K562 (cell line): ENCODE results near the gene TULP3. TPM values are rescaled to one million over a fixed set of nuclear protein-coding genes. Genes with fewer than 3 reads are reported as not detected.

Experiments
- ATAC-seq: fragments of 200-7000 bp; cut with Tn5 transposase; 3 replicates; pipeline ENCODE4 v1.9.1; 2020; ENCODE audit warnings: moderate library complexity
- BruUV-seq: library from RNA; stranded (reverse); fragments of 400-500 nt; replicated peaks from 2 replicates; lab custom pipeline; 2021; lab: Mats Ljungman, UMichigan
- CTCF ChIA-PET: fragments of 300-600 bp; formaldehyde crosslinking; extraction: SDS; loops from one replicate; lab custom pipeline; 2021; ENCODE audit warnings: low intra/inter-chr PET ratio; lab: Yijun Ruan, JAX
- POLR2A ChIA-PET: fragments of 300-600, 350-650 bp; sonication (Branson Sonifier 250); formaldehyde crosslinking; extraction: SDS; loops from one replicate; lab custom pipeline; 2021; ENCODE audit warnings: antibody characterized with exemption, inconsistent platforms; lab: Yijun Ruan, JAX
- DNase-seq, 4 experiments: peaks; one replicate each; pipeline versions ENCODE4 v3.0.0 to v3.0.0-alpha.2; 2011 to 2018; ENCODE audit warnings: low spot score in 3 of 4, mixed read lengths in 3 of 4; ENCODE audit errors: extremely low read depth in 1 of 4
- FAIRE-seq: peaks from 2 replicates; lab custom pipeline; 2011; peaks lifted over from hg19 to GRCh38; lab: Jason Lieb, UNC
- H2AFZ ChIP-seq: 2 replicates; pipeline ENCODE4 v1.6.0; 2011; ENCODE audit warnings: low read depth, low read length, control low read depth, inconsistent platforms
- H3K27ac ChIP-seq: fragments of 200-600 bp; 3 replicates; pipeline ENCODE4 v1.8.0; 2011; ENCODE audit warnings: low read depth, mild to moderate bottlenecking, control low read depth, inconsistent platforms, low read length, moderate library complexity, mixed read lengths; ENCODE audit errors: extremely low read depth
- H3K27me3 ChIP-seq, 2 experiments: fragments of 300-600 bp in 1 of 2; 2 replicates in 1 of 2; 3 replicates in 1 of 2; pipeline versions ENCODE4 v1.6.0 to v1.8.0; 2011; ENCODE audit warnings: inconsistent platforms in 2 of 2, low read length in 2 of 2, mild to moderate bottlenecking in 1 of 2, mixed read lengths in 1 of 2, moderate library complexity in 1 of 2; ENCODE audit not compliant: control insufficient read depth in 2 of 2, insufficient read depth in 2 of 2
- H3K36me3 ChIP-seq: fragments of 300-600 bp; 3 replicates; pipeline ENCODE4 v1.8.0; 2011; ENCODE audit warnings: mild to moderate bottlenecking, low read length, inconsistent platforms; ENCODE audit not compliant: control insufficient read depth, insufficient read depth
- H3K4me1 ChIP-seq, 2 experiments: fragments of 200-600 bp in 1 of 2; replicated peaks in 1 of 2; 2 replicates in 1 of 2; 3 replicates in 1 of 2; pipeline versions ENCODE4 v1.5.1 to v1.8.0; 2011; ENCODE audit warnings: inconsistent platforms in 2 of 2, low read length in 2 of 2, mild to moderate bottlenecking in 1 of 2, mixed read lengths in 1 of 2, moderate library complexity in 1 of 2; ENCODE audit not compliant: control insufficient read depth in 2 of 2, insufficient read depth in 2 of 2
- H3K4me2 ChIP-seq: 2 replicates; pipeline ENCODE4 v1.6.1; 2011; ENCODE audit warnings: low read length, control low read depth, inconsistent platforms, mixed read lengths; ENCODE audit not compliant: insufficient read depth
- H3K4me3 ChIP-seq: fragments of 200-600 bp; sonication (generic), shearing (Covaris generic); 2 replicates; pipeline ENCODE4 v1.5.1; 2016; ENCODE audit warnings: control low read depth, inconsistent platforms
- H3K79me2 ChIP-seq: fragments of 200-600 bp; 3 replicates; pipeline ENCODE4 v1.8.0; 2011; ENCODE audit warnings: low read length, inconsistent platforms; ENCODE audit not compliant: control insufficient read depth, insufficient read depth
- H3K9ac ChIP-seq, 2 experiments: 2 replicates each; pipeline versions ENCODE4 v1.6.0 to v1.6.1; 2011; ENCODE audit warnings: low read depth in 2 of 2, low read length in 2 of 2, control low read depth in 1 of 2, inconsistent platforms in 1 of 2, mild to moderate bottlenecking in 1 of 2, mixed read lengths in 1 of 2; ENCODE audit not compliant: insufficient read depth in 1 of 2
- H3K9me1 ChIP-seq: one replicate; pipeline ENCODE4 v1.6.0; 2011; ENCODE audit warnings: inconsistent platforms, mild to moderate bottlenecking, low read length, moderate library complexity; ENCODE audit not compliant: control insufficient read depth, insufficient read depth
- H3K9me3 ChIP-seq: replicated peaks from 2 replicates; pipeline ENCODE4 v1.5.1; 2011; ENCODE audit warnings: low read depth, low read length, inconsistent platforms; ENCODE audit not compliant: control insufficient read depth, insufficient read depth
- H4K20me1 ChIP-seq: replicated peaks from 2 replicates; pipeline ENCODE4 v1.6.1; 2011; ENCODE audit warnings: low read length, inconsistent platforms, mixed read lengths; ENCODE audit not compliant: control insufficient read depth, insufficient read depth
- FOS ChIP-seq: IDR thresholded peaks from 3 replicates; pipeline ENCODE4 v1.6.1; 2011; ENCODE audit not compliant: insufficient read length; ENCODE audit errors: extremely low read depth
- TAF7 ChIP-seq: fragments of 450-650 bp; IDR thresholded peaks from 2 replicates; pipeline ENCODE4 v1.6.1; 2016; ENCODE audit warnings: missing genetic modification characterization, missing compliant biosample characterization
- ZNF324 ChIP-seq: fragments of 250-450 bp; sonication (Bioruptor Pico); IDR thresholded peaks from 2 replicates; pipeline ENCODE4 v1.4.0; 2020; ENCODE audit warnings: mild to moderate bottlenecking
- WGBS: fragments of 100-300 bp; shearing (Covaris generic); methylation state at CpG from one replicate; pipeline ENCODE4 v1.1.6; 2016; ENCODE audit warnings: low coverage, mixed read lengths; ENCODE audit not compliant: insufficient coverage; ENCODE audit errors: missing lambda C conversion rate; 5-methylcytosine and 5-hydroxymethylcytosine counted together
- in situ Hi-C: fragments of 300-500 bp; cut with MboI; formaldehyde crosslinking; loops from 4 replicates; pipeline ENCODE4 v1.15.0; 2018; ENCODE audit warnings: inconsistent platforms, mixed read lengths
- intact Hi-C: fragments of 100-400 bp; cut with micrococcal nuclease; formaldehyde crosslinking; loops from 2 replicates; pipeline ENCODE4 v1.14.2; 2022
- polyA plus RNA-seq, 8 experiments: library from polyadenylated mRNA; depleted of rRNA in 4 of 8; stranded (reverse) in 5 of 8; unstranded in 3 of 8; fragments of >200 nt; fragmentation: Nextera tagmentation in 2 of 8; fragmentation: Illumina TruSeq in 1 of 8; extraction: Ambion mirVana in 2 of 8; extraction: Trizol in 1 of 8; gene quantifications; 2 replicates each; pipeline versions ENCODE4 v1.2.1 to v1.2.3, GENCODE V29; 2011 to 2014; ENCODE audit warnings: inconsistent platforms in 1 of 8, missing spikeins in 1 of 8
- total RNA-seq, 7 experiments: library from RNA; depleted of rRNA in 6 of 7; stranded (reverse); fragments of >200 nt in 6 of 7; fragmentation: Illumina TruSeq in 2 of 7; extraction: Trizol in 2 of 7; gene quantifications; 2 replicates each; pipeline versions ENCODE4 v1.2.1 to v1.2.3, GENCODE V29; 2011 to 2021; ENCODE audit warnings: low replicate concordance in 1 of 7
- TF ChIP-seq, protein P1 (sequence below): fragments of 200-800 bp; sonication (Bioruptor generic); IDR thresholded peaks from 2 replicates; pipeline ENCODE4 v1.6.1; 2016; ENCODE audit warnings: missing genetic modification characterization, missing compliant biosample characterization
- TF ChIP-seq, protein P2 (sequence below), 2 experiments: fragments of 450-650 bp in 1 of 2; sonication (generic) in 1 of 2; formaldehyde crosslinking in 1 of 2; IDR thresholded peaks; 2 replicates each; pipeline versions ENCODE4 v1.7.1 to v1.9.0; 2016 to 2022; ENCODE audit warnings: inconsistent platforms in 1 of 2, mild to moderate bottlenecking in 1 of 2, missing genetic modification reagents in 1 of 2

The TULP3 gene
- total and polyA plus RNA-seq, 9 of the 15 experiments (the other 6 are each of a cell fraction or from before 2014, with no cell fraction given), result 3.6 to 13.3 (median 7.3) TPM

DNA sequence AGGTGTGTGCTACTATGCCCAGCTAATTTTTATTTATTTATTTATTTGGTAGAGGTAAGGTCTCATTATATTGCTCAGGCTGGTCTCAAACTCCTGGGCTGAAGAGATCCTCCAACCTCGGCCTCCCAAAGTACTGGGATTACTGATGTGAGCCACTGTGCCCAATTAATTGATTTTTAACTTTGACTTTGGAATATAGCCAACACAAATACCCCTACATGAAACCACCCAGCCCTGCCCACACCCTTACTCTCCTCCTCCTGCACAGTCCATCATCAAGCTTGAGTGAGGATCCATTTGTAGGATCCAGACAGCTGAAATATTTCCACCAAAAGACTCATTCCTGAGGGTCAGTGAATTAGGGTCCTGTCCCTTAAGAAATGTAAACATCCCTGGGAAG, 65.2 kb downstream of the TULP3 start (continued):
- TF ChIP-seq, protein P1, sequence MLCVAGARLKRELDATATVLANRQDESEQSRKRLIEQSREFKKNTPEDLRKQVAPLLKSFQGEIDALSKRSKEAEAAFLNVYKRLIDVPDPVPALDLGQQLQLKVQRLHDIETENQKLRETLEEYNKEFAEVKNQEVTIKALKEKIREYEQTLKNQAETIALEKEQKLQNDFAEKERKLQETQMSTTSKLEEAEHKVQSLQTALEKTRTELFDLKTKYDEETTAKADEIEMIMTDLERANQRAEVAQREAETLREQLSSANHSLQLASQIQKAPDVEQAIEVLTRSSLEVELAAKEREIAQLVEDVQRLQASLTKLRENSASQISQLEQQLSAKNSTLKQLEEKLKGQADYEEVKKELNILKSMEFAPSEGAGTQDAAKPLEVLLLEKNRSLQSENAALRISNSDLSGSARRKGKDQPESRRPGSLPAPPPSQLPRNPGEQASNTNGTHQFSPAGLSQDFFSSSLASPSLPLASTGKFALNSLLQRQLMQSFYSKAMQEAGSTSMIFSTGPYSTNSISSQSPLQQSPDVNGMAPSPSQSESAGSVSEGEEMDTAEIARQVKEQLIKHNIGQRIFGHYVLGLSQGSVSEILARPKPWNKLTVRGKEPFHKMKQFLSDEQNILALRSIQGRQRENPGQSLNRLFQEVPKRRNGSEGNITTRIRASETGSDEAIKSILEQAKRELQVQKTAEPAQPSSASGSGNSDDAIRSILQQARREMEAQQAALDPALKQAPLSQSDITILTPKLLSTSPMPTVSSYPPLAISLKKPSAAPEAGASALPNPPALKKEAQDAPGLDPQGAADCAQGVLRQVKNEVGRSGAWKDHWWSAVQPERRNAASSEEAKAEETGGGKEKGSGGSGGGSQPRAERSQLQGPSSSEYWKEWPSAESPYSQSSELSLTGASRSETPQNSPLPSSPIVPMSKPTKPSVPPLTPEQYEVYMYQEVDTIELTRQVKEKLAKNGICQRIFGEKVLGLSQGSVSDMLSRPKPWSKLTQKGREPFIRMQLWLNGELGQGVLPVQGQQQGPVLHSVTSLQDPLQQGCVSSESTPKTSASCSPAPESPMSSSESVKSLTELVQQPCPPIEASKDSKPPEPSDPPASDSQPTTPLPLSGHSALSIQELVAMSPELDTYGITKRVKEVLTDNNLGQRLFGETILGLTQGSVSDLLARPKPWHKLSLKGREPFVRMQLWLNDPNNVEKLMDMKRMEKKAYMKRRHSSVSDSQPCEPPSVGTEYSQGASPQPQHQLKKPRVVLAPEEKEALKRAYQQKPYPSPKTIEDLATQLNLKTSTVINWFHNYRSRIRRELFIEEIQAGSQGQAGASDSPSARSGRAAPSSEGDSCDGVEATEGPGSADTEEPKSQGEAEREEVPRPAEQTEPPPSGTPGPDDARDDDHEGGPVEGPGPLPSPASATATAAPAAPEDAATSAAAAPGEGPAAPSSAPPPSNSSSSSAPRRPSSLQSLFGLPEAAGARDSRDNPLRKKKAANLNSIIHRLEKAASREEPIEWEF (CRISPR knock-in tag), result no peak
- TF ChIP-seq FOS (no peak), TAF7 (no peak)

GRCh38 chr12:2957816-2958431, 67.2 kb downstream of the TULP3 start:
- no TSS peak for BruUV-seq
- H3K27me3 ChIP-seq, result no peaks in the 10 kb centered on the region
- no peak overlapping the region; the same call in 1 of the 3 replicates for H3K27ac ChIP-seq
- 58% methylated on average over 11 of the region's 11 CpGs for WGBS
- peaks cover 3% of the 10 kb centered on the region for H3K9me1 ChIP-seq
- CTCF ChIA-PET, result no interaction called here
- DNase-seq (peak in 1 of 4 experiments; percentile 10), ATAC-seq (no peak), FAIRE-seq (no peak)
- H3K4me2 ChIP-seq, result peak overlapping the region; percentile 82
- H3K4me3 ChIP-seq, result peak overlapping the region; percentile 65; the same call in 1 of the 2 replicates
- POLR2A ChIA-PET, result no interaction called here
- no peaks in the 10 kb centered on the region; the same call in 1 of the 2 replicates for H4K20me1 ChIP-seq
- peak overlapping the region; percentile 50 to 65; a peak in 3 of 4 replicates for H3K9ac ChIP-seq
- H3K79me2 ChIP-seq, result peaks cover 31% of the 10 kb centered on the region
- H3K9me3 ChIP-seq, result no peaks in the 10 kb centered on the region
- peaks cover 18 to 26% of the 10 kb centered on the region in 2 experiments; a peak in 4 of 5 replicates for H3K4me1 ChIP-seq
- in situ Hi-C loops (no loop called here), intact Hi-C loops (no loop called here)
- H2AFZ ChIP-seq, result peak overlapping the region; percentile 84
- no peaks in the 10 kb centered on the region; the same call in 2 of the 3 replicates for H3K36me3 ChIP-seq
- no peak for TF ChIP-seq ZNF324
- TF ChIP-seq, protein P2, sequence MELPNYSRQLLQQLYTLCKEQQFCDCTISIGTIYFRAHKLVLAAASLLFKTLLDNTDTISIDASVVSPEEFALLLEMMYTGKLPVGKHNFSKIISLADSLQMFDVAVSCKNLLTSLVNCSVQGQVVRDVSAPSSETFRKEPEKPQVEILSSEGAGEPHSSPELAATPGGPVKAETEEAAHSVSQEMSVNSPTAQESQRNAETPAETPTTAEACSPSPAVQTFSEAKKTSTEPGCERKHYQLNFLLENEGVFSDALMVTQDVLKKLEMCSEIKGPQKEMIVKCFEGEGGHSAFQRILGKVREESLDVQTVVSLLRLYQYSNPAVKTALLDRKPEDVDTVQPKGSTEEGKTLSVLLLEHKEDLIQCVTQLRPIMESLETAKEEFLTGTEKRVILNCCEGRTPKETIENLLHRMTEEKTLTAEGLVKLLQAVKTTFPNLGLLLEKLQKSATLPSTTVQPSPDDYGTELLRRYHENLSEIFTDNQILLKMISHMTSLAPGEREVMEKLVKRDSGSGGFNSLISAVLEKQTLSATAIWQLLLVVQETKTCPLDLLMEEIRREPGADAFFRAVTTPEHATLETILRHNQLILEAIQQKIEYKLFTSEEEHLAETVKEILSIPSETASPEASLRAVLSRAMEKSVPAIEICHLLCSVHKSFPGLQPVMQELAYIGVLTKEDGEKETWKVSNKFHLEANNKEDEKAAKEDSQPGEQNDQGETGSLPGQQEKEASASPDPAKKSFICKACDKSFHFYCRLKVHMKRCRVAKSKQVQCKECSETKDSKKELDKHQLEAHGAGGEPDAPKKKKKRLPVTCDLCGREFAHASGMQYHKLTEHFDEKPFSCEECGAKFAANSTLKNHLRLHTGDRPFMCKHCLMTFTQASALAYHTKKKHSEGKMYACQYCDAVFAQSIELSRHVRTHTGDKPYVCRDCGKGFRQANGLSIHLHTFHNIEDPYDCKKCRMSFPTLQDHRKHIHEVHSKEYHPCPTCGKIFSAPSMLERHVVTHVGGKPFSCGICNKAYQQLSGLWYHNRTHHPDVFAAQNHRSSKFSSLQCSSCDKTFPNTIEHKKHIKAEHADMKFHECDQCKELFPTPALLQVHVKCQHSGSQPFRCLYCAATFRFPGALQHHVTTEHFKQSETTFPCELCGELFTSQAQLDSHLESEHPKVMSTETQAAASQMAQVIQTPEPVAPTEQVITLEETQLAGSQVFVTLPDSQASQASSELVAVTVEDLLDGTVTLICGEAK (IDR thresholded peaks at IDR 0.05), result no peak
- TF ChIP-seq, protein P2 (CRISPR knock-in tag; IDR thresholded peaks at IDR 0.05), result no peak
